ENCODE results near the gene B9D2.

B9D2 gene

DNA sequence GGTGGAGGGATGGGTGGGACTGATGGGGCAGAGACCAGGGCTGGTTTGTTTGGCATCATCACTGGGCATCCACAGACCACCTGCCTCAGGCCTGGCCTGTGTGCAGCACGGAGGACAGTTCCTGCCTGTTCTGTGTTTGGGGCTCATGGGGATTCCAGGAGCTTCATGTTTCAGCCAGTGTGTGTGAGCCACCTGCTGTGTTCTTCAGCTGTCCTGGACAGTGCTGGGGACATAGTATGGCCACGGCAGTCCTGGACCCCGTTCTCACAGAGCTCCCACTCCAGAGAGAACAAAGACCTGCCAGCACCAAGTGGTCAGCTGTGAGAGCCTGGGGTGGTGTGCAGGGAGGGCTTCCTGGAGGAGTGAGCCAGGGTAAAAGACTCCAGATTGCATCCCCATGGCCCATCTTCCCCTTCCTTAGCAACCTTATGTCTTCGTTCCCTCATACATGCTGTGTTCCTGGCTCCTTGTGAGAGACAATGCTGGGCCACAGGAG lies 55.9 kb downstream of the B9D2 start:
- no peak for DNase-seq

- DNase-seq, result no peak
These were observed 56.7 kb downstream of the B9D2 start for GRCh38 chr19:41307090-41307875.

GRCh38 chr19:41305927-41306793 lies 57.8 kb downstream of the B9D2 start:
- DNase-seq, result no peak

GRCh38 chr19:41304706-41305483 lies 59.1 kb downstream of the B9D2 start:
- DNase-seq, result no peak

Measured in activated CD4-positive, CD25-positive, alpha-beta regulatory T cell treated with anti-CD3 and anti-CD28 coated beads, Interleukin-2, amount 50 U/mL, for 72 hours (primary cell).